Measurements from ENCODE around the gene RETREG1.

The RETREG1 gene

GRCh38 chr5:16540421-16540820 lies 76.4 kb downstream of the RETREG1 start:
- H3K27ac ChIP-seq (ENCODE audit: low read length): no peak overlapping the region
- no peaks in the 10 kb centered on the region for H3K4me1 ChIP-seq (ENCODE audit: insufficient read depth, low read length)
- DNase-seq: no peak
- TF ChIP-seq, protein P1, sequence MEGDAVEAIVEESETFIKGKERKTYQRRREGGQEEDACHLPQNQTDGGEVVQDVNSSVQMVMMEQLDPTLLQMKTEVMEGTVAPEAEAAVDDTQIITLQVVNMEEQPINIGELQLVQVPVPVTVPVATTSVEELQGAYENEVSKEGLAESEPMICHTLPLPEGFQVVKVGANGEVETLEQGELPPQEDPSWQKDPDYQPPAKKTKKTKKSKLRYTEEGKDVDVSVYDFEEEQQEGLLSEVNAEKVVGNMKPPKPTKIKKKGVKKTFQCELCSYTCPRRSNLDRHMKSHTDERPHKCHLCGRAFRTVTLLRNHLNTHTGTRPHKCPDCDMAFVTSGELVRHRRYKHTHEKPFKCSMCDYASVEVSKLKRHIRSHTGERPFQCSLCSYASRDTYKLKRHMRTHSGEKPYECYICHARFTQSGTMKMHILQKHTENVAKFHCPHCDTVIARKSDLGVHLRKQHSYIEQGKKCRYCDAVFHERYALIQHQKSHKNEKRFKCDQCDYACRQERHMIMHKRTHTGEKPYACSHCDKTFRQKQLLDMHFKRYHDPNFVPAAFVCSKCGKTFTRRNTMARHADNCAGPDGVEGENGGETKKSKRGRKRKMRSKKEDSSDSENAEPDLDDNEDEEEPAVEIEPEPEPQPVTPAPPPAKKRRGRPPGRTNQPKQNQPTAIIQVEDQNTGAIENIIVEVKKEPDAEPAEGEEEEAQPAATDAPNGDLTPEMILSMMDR (IDR thresholded peaks at IDR 0.05; ENCODE audit: borderline replicate concordance, extremely low read depth, low read length, poor library complexity, severe bottlenecking): no peak
- TF ChIP-seq EZH2 (IDR thresholded peaks at IDR 0.05; ENCODE audit: borderline replicate concordance, low read depth, low read length, severe bottlenecking): no peak
- H3K9ac ChIP-seq (ENCODE audit: low read depth, low read length): no peak overlapping the region
- no peak overlapping the region for H3K4me2 ChIP-seq (ENCODE audit: insufficient read depth, low read length)
- no peaks in the 10 kb centered on the region for H3K9me3 ChIP-seq (ENCODE audit: insufficient read depth, low read length, severe bottlenecking)
- no peaks in the 10 kb centered on the region for H3K79me2 ChIP-seq (ENCODE audit: insufficient read depth, low read length)
- H3K4me3 ChIP-seq (ENCODE audit: low read depth in 1 of 2, low read length in 2 of 2): no peak overlapping the region
- no peaks in the 10 kb centered on the region for H3K36me3 ChIP-seq (ENCODE audit: insufficient read depth, low read length)
- no peaks in the 10 kb centered on the region for H4K20me1 ChIP-seq (ENCODE audit: insufficient read depth, low read length)
- no peak for ATAC-seq (ENCODE audit: insufficient read depth, low read depth)
- no peaks in the 10 kb centered on the region for H3K27me3 ChIP-seq (ENCODE audit: insufficient read depth, low read length, poor library complexity)
- H2AFZ ChIP-seq (ENCODE audit: low read depth, low read length): no peak overlapping the region

DNA sequence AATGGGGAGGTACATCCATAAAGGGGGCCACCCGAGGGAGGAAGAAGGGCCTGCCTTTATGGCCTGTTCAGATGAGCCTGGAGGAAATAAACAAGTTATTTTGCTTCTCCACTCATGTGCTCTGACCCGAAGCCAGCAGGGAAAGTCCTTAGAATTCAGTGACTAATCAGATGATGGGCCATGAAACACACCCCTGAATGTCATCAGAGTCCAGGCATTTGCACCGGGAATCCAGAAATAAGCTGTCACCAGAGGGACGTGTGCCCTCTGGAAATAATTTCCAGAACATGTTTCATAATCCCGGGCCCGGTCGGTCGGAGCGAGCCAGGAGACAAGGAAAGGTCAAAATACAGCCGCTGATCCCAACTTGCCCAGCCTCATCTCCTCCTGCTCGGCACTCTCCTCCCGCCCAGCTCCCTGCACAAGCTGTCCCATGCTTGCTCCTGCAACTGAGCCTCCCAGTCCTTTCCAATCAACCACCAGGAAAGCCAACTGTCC lies 77.6 kb downstream of the RETREG1 start:
- ATAC-seq (ENCODE audit: insufficient read depth, low read depth) (no peak), DNase-seq (no peak)
- Histone ChIP-seq H3K36me3 (ENCODE audit: insufficient read depth, low read length) (no peaks in the 10 kb centered on the region), H3K4me3 (ENCODE audit: low read depth in 1 of 2, low read length in 2 of 2) (no peak overlapping the region), H3K4me1 (ENCODE audit: insufficient read depth, low read length) (no peaks in the 10 kb centered on the region), H3K4me2 (ENCODE audit: insufficient read depth, low read length) (no peak overlapping the region), H3K27me3 (ENCODE audit: insufficient read depth, low read length, poor library complexity) (no peaks in the 10 kb centered on the region), H2AFZ (ENCODE audit: low read depth, low read length) (no peak overlapping the region), H3K9me3 (ENCODE audit: insufficient read depth, low read length, severe bottlenecking) (no peaks in the 10 kb centered on the region), H3K79me2 (ENCODE audit: insufficient read depth, low read length) (no peaks in the 10 kb centered on the region), H4K20me1 (ENCODE audit: insufficient read depth, low read length) (no peaks in the 10 kb centered on the region), H3K27ac (ENCODE audit: low read length) (no peak overlapping the region), H3K9ac (ENCODE audit: low read depth, low read length) (no peak overlapping the region)
- TF ChIP-seq EZH2 (IDR thresholded peaks at IDR 0.05; ENCODE audit: borderline replicate concordance, low read depth, low read length, severe bottlenecking): no peak
- TF ChIP-seq, protein P1 (IDR thresholded peaks at IDR 0.05; ENCODE audit: borderline replicate concordance, extremely low read depth, low read length, poor library complexity, severe bottlenecking): no peak

DNA sequence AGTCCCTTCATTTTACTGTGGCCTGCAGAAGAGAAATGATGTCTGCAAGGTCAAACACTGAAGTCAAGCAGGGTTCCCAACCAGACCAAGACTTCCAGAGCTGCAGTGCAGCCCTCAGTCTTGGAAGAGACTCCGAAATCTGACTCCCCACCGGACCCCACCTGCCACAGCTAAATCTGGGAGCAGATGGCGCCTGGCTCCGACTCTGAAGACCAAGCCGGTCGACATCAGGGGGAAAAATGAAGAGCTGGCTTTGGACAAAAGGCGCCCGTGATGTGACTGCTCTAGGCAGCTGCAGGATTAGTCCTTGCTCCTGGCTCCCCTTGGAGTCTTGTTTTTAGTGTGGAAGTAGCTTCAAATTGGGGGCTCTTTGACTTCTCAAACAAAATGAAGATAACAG lies 78.8 kb downstream of the RETREG1 start:
- DNase-seq: no peak
- no peak overlapping the region for H3K4me3 ChIP-seq (ENCODE audit: low read depth in 1 of 2, low read length in 2 of 2)
- H2AFZ ChIP-seq (ENCODE audit: low read depth, low read length): no peak overlapping the region
- no peak overlapping the region for H3K27ac ChIP-seq (ENCODE audit: low read length)
- no peaks in the 10 kb centered on the region for H3K79me2 ChIP-seq (ENCODE audit: insufficient read depth, low read length)
- H3K9ac ChIP-seq (ENCODE audit: low read depth, low read length): no peak overlapping the region
- H4K20me1 ChIP-seq (ENCODE audit: insufficient read depth, low read length): no peaks in the 10 kb centered on the region
- H3K4me1 ChIP-seq (ENCODE audit: insufficient read depth, low read length): no peaks in the 10 kb centered on the region
- no peaks in the 10 kb centered on the region for H3K36me3 ChIP-seq (ENCODE audit: insufficient read depth, low read length)
- TF ChIP-seq, protein P1 (IDR thresholded peaks at IDR 0.05; ENCODE audit: borderline replicate concordance, extremely low read depth, low read length, poor library complexity, severe bottlenecking): no peak
- no peak for TF ChIP-seq EZH2 (IDR thresholded peaks at IDR 0.05; ENCODE audit: borderline replicate concordance, low read depth, low read length, severe bottlenecking)
- no peak for ATAC-seq (ENCODE audit: insufficient read depth, low read depth)
- no peaks in the 10 kb centered on the region for H3K9me3 ChIP-seq (ENCODE audit: insufficient read depth, low read length, severe bottlenecking)
- no peak overlapping the region for H3K4me2 ChIP-seq (ENCODE audit: insufficient read depth, low read length)
- no peaks in the 10 kb centered on the region for H3K27me3 ChIP-seq (ENCODE audit: insufficient read depth, low read length, poor library complexity)

DNA sequence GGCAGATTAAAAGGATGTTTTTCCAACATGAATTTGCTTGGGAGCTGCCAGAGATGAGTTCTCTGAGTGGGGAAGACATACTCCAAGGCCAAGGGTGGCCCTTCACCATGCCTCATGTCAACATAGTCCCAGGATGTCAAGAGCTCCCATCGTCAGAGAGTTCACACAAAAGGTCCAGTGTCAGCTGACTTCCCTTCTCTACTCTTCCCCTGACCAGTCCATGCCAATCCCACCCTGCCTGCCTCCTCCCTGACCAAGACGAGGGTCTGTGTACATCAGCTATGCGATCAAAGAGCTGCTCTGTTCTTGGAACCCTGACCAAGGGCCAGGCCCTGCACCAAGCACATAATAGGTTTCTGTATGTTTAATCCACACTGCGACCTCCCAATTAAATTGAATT lies 80.0 kb downstream of the RETREG1 start:
- no peak for DNase-seq
- no peak for ATAC-seq (ENCODE audit: insufficient read depth, low read depth)
- H3K36me3 ChIP-seq (ENCODE audit: insufficient read depth, low read length): no peaks in the 10 kb centered on the region
- H3K4me3 ChIP-seq (ENCODE audit: low read depth in 1 of 2, low read length in 2 of 2): no peak overlapping the region
- no peaks in the 10 kb centered on the region for H3K9me3 ChIP-seq (ENCODE audit: insufficient read depth, low read length, severe bottlenecking)
- H3K79me2 ChIP-seq (ENCODE audit: insufficient read depth, low read length): no peaks in the 10 kb centered on the region
- H3K4me1 ChIP-seq (ENCODE audit: insufficient read depth, low read length): no peaks in the 10 kb centered on the region
- no peak for TF ChIP-seq EZH2 (IDR thresholded peaks at IDR 0.05; ENCODE audit: borderline replicate concordance, low read depth, low read length, severe bottlenecking)
- TF ChIP-seq, protein P1 (IDR thresholded peaks at IDR 0.05; ENCODE audit: borderline replicate concordance, extremely low read depth, low read length, poor library complexity, severe bottlenecking): no peak
- H3K9ac ChIP-seq (ENCODE audit: low read depth, low read length): no peak overlapping the region
- no peaks in the 10 kb centered on the region for H4K20me1 ChIP-seq (ENCODE audit: insufficient read depth, low read length)
- no peak overlapping the region for H3K4me2 ChIP-seq (ENCODE audit: insufficient read depth, low read length)
- H3K27ac ChIP-seq (ENCODE audit: low read length): no peak overlapping the region
- no peaks in the 10 kb centered on the region for H3K27me3 ChIP-seq (ENCODE audit: insufficient read depth, low read length, poor library complexity)
- no peak overlapping the region for H2AFZ ChIP-seq (ENCODE audit: low read depth, low read length)
